Vagina (tissue), 2 donors: ENCODE measurements around the gene BIRC7.

ENCODE experiments used
- CTCF ChIP-seq, 3 experiments: fragments of 450-650 bp in 2 of 3; fragments of 200-600 bp in 1 of 3; sonication (generic) in 1 of 3; IDR thresholded peaks; one replicate each; pipeline ENCODE4 v1.5.1; 2017 to 2019; ENCODE audit warnings: antibody characterized with exemption in 3 of 3, mild to moderate bottlenecking in 2 of 3, moderate library complexity in 2 of 3
- POLR2A ChIP-seq, 2 donors: fragments of 450-650 bp; IDR thresholded peaks; one replicate each; pipeline ENCODE4 v1.6.1; 2017; ENCODE audit warnings: antibody characterized with exemption in 2 of 2, mild to moderate bottlenecking in 2 of 2, moderate library complexity in 2 of 2
- POLR2AphosphoS5 ChIP-seq, 2 donors: sonication (generic); formaldehyde crosslinking; IDR thresholded peaks; one replicate each; pipeline ENCODE4 v1.9.0; 2017; ENCODE audit warnings: antibody characterized with exemption in 2 of 2, mild to moderate bottlenecking in 2 of 2, low read depth in 1 of 2; ENCODE audit not compliant: insufficient read depth in 1 of 2

- TF ChIP-seq CTCF (IDR thresholded peaks at IDR 0.05): no peak
- no peak for TF ChIP-seq POLR2AphosphoS5 (IDR thresholded peaks at IDR 0.05; ENCODE audit: insufficient read depth in 1 of 2, low read depth in 1 of 2)
- TF ChIP-seq POLR2A (IDR thresholded peaks at IDR 0.05): no peak
Measured at GRCh38 chr20:63243604-63244247, 8.0 kb downstream of the BIRC7 start.
